ENCODE measurements around the gene SFSWAP.

DNA sequence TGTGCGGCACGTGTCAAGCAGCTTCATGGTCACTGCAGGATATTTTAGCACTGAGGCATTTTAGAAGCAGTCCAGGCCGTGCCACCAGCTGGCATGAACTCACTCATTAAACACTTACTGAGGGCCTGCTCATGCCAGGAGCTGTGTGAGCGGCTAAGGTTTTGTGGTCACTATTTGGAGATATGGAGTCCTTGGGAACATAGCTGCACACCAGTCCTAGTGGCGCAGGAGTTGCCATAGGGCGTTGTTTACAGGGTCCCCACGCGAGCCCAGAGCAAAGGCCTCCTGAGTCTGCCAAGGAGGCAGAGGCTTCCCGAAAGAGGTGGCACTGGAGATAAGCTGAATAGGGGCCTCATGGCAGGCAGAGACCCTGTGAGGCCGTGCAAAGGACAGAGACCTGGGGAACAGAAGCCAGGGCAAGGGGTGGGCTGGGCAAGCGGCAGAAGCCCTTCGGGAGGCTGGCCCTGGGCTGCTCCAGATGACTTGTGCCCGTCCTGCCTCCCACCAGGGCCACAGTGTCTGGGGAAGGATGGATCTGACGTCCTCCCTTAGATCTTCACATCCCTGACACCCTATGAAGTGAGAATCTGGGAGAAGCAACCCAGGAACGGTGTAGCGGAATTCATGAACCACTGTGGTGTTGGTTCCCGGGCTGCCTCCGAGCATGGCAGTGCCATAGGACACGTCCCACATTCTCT lies 38.9 kb downstream of the SFSWAP start:
- TF ChIP-seq, protein P1, sequence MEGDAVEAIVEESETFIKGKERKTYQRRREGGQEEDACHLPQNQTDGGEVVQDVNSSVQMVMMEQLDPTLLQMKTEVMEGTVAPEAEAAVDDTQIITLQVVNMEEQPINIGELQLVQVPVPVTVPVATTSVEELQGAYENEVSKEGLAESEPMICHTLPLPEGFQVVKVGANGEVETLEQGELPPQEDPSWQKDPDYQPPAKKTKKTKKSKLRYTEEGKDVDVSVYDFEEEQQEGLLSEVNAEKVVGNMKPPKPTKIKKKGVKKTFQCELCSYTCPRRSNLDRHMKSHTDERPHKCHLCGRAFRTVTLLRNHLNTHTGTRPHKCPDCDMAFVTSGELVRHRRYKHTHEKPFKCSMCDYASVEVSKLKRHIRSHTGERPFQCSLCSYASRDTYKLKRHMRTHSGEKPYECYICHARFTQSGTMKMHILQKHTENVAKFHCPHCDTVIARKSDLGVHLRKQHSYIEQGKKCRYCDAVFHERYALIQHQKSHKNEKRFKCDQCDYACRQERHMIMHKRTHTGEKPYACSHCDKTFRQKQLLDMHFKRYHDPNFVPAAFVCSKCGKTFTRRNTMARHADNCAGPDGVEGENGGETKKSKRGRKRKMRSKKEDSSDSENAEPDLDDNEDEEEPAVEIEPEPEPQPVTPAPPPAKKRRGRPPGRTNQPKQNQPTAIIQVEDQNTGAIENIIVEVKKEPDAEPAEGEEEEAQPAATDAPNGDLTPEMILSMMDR (IDR thresholded peaks at IDR 0.05) = no peak
- no peak for TF ChIP-seq POLR2A (IDR thresholded peaks at IDR 0.05)

Data from adrenal gland (tissue), 5 donors.